ENCODE results near the gene HBG1. TPM values are rescaled to one million over a fixed set of nuclear protein-coding genes. Genes with fewer than 3 reads are reported as not detected.

Gene HBG1
- total and polyA plus RNA-seq, 2 experiments from 2014 or later: not detected

DNA sequence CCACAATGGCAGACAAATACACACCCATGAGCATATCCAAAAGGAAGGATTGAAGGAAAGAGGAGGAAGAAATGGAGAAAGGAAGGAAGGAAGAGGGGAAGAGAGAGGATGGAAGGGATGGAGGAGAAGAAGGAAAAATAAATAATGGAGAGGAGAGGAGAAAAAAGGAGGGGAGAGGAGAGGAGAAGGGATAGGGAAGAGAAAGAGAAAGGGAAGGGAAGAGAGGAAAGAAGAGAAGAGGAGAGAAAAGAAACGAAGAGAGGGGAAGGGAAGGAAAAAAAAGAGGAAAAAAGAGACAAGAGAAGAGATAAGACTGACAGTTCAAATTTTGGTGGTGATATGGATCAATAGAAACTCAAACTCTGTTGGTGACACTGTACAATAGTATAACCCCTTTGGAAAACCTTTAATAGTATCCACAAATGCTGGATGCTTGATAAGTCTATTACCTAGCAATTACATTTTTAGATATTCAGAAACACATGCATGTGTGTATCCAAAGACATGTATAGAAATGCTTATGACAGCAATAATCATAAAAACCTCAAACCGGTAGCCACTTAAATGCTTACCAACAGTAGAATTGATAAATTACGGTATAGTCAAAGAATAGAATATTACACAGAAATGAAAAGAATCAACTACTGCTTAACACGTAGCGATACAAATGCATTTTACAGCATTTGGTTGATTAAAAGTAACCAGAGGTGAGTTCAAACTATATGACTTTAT lies 14.1 kb downstream of the HBG1 start:
- Histone ChIP-seq H3K4me1 (ENCODE audit: insufficient read depth) (no peaks in the 10 kb centered on the region), H3K4me2 (no peak overlapping the region), H3K4me3 (no peak overlapping the region), H3K9me2 (ENCODE audit: insufficient read depth) (no peaks in the 10 kb centered on the region), H4K20me1 (replicated peaks; ENCODE audit: insufficient read depth) (no peaks in the 10 kb centered on the region), H3K27me3 (ENCODE audit: insufficient read depth) (no peaks in the 10 kb centered on the region), H3K27ac (ENCODE audit: low read depth) (no peak overlapping the region), H3K36me3 (ENCODE audit: insufficient read depth) (no peaks in the 10 kb centered on the region), H2AFZ (no peak overlapping the region), H3K79me2 (replicated peaks; ENCODE audit: insufficient read depth) (no peaks in the 10 kb centered on the region), H3F3A (replicated peaks; ENCODE audit: low read depth) (no peaks in the 10 kb centered on the region)
- TF ChIP-seq, protein P1, sequence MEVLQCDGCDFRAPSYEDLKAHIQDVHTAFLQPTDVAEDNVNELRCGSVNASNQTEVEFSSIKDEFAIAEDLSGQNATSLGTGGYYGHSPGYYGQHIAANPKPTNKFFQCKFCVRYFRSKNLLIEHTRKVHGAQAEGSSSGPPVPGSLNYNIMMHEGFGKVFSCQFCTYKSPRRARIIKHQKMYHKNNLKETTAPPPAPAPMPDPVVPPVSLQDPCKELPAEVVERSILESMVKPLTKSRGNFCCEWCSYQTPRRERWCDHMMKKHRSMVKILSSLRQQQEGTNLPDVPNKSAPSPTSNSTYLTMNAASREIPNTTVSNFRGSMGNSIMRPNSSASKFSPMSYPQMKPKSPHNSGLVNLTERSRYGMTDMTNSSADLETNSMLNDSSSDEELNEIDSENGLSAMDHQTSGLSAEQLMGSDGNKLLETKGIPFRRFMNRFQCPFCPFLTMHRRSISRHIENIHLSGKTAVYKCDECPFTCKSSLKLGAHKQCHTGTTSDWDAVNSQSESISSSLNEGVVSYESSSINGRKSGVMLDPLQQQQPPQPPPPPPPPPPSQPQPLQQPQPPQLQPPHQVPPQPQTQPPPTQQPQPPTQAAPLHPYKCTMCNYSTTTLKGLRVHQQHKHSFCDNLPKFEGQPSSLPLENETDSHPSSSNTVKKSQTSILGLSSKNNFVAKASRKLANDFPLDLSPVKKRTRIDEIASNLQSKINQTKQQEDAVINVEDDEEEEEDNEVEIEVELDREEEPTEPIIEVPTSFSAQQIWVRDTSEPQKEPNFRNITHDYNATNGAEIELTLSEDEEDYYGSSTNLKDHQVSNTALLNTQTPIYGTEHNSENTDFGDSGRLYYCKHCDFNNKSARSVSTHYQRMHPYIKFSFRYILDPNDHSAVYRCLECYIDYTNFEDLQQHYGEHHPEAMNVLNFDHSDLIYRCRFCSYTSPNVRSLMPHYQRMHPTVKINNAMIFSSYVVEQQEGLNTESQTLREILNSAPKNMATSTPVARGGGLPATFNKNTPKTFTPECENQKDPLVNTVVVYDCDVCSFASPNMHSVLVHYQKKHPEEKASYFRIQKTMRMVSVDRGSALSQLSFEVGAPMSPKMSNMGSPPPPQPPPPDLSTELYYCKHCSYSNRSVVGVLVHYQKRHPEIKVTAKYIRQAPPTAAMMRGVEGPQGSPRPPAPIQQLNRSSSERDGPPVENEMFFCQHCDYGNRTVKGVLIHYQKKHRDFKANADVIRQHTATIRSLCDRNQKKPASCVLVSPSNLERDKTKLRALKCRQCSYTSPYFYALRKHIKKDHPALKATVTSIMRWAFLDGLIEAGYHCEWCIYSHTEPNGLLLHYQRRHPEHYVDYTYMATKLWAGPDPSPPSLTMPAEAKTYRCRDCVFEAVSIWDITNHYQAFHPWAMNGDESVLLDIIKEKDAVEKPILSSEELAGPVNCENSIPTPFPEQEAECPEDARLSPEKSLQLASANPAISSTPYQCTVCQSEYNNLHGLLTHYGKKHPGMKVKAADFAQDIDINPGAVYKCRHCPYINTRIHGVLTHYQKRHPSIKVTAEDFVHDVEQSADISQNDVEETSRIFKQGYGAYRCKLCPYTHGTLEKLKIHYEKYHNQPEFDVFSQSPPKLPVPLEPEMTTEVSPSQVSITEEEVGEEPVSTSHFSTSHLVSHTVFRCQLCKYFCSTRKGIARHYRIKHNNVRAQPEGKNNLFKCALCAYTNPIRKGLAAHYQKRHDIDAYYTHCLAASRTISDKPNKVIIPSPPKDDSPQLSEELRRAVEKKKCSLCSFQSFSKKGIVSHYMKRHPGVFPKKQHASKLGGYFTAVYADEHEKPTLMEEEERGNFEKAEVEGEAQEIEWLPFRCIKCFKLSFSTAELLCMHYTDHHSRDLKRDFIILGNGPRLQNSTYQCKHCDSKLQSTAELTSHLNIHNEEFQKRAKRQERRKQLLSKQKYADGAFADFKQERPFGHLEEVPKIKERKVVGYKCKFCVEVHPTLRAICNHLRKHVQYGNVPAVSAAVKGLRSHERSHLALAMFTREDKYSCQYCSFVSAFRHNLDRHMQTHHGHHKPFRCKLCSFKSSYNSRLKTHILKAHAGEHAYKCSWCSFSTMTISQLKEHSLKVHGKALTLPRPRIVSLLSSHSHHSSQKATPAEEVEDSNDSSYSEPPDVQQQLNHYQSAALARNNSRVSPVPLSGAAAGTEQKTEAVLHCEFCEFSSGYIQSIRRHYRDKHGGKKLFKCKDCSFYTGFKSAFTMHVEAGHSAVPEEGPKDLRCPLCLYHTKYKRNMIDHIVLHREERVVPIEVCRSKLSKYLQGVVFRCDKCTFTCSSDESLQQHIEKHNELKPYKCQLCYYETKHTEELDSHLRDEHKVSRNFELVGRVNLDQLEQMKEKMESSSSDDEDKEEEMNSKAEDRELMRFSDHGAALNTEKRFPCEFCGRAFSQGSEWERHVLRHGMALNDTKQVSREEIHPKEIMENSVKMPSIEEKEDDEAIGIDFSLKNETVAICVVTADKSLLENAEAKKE (CRISPR knock-in tag; IDR thresholded peaks at IDR 0.05): no peak
- no peak for TF ChIP-seq EZH2 (IDR thresholded peaks at IDR 0.05; ENCODE audit: low read depth, unreplicated experiment)
- TF ChIP-seq NANOG (IDR thresholded peaks at IDR 0.05; ENCODE audit: borderline replicate concordance): no peak
- no peaks in the 10 kb centered on the region for H3K9me3 Mint-ChIP-seq
- H3K4me1 Mint-ChIP-seq: no peaks in the 10 kb centered on the region
- H3K4me3 Mint-ChIP-seq: no peak overlapping the region
- no peak for ATAC-seq
- no peak overlapping the region for H3K27ac Mint-ChIP-seq
- DNase-seq (ENCODE audit: low spot score): no peak
- no peaks in the 10 kb centered on the region for H3K36me3 Mint-ChIP-seq (ENCODE audit: low read depth)
- H3K27me3 Mint-ChIP-seq (ENCODE audit: insufficient read depth, low read depth, poor library complexity): no peaks in the 10 kb centered on the region

DNA sequence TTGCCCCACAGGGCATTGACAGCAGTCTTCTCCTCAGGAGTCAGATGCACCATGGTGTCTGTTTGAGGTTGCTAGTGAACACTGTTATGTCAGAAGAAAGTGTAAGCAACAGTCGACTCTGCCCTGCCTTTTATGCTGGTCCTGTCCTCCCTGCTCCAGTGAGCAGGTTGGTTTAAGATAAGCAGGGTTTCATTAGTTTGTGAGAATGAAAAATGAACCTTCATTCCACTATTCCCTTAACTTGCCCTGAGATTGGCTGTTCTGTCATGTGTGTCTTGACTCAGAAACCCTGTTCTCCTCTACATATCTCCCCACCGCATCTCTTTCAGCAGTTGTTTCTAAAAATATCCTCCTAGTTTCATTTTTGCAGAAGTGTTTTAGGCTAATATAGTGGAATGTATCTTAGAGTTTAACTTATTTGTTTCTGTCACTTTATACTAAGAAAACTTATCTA lies 15.2 kb downstream of the HBG1 start, which contains the start of gene HBD:
Gene HBD (minus strand): TSS at position 103 of the 454 bp plus-strand sequence. CDS start 50 bp downstream, at position 53.
- Mint-ChIP-seq H3K9me3 (no peaks in the 10 kb centered on the region), H3K27me3 (ENCODE audit: insufficient read depth, low read depth, poor library complexity) (no peaks in the 10 kb centered on the region), H3K27ac (no peak within 1 kb of the TSS), H3K36me3 (ENCODE audit: low read depth) (no peaks in the 10 kb centered on the region), H3K4me1 (no peaks in the 10 kb centered on the region), H3K4me3 (no peak within 1 kb of the TSS)
- DNase-seq (ENCODE audit: low spot score) (no peak), ATAC-seq (no peak)
- Histone ChIP-seq H3K4me1 (ENCODE audit: insufficient read depth) (no peaks in the 10 kb centered on the region), H2AFZ (no peak within 1 kb of the TSS), H3K4me2 (no peak within 1 kb of the TSS), H3K79me2 (replicated peaks; ENCODE audit: insufficient read depth) (no peaks in the 10 kb centered on the region), H3F3A (replicated peaks; ENCODE audit: low read depth) (no peaks in the 10 kb centered on the region), H3K4me3 (no peak within 1 kb of the TSS), H3K9me2 (ENCODE audit: insufficient read depth) (no peaks in the 10 kb centered on the region), H3K27me3 (ENCODE audit: insufficient read depth) (no peaks in the 10 kb centered on the region), H3K36me3 (ENCODE audit: insufficient read depth) (no peaks in the 10 kb centered on the region), H3K27ac (ENCODE audit: low read depth) (no peak within 1 kb of the TSS), H4K20me1 (replicated peaks; ENCODE audit: insufficient read depth) (no peaks in the 10 kb centered on the region)
- TF ChIP-seq ZNF331 (CRISPR knock-in tag; IDR thresholded peaks at IDR 0.05; ENCODE audit: low read depth) (no peak), STAT1 (IDR thresholded peaks at IDR 0.05; ENCODE audit: unreplicated experiment) (no peak), EZH2 (IDR thresholded peaks at IDR 0.05; ENCODE audit: low read depth, unreplicated experiment) (no peak)
- TF ChIP-seq, protein P2, sequence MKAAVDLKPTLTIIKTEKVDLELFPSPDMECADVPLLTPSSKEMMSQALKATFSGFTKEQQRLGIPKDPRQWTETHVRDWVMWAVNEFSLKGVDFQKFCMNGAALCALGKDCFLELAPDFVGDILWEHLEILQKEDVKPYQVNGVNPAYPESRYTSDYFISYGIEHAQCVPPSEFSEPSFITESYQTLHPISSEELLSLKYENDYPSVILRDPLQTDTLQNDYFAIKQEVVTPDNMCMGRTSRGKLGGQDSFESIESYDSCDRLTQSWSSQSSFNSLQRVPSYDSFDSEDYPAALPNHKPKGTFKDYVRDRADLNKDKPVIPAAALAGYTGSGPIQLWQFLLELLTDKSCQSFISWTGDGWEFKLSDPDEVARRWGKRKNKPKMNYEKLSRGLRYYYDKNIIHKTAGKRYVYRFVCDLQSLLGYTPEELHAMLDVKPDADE (IDR thresholded peaks at IDR 0.05): no peak

Measured in GM23338 (cell line).